Measurements from ENCODE around the gene EFL1.

The EFL1 gene

DNA sequence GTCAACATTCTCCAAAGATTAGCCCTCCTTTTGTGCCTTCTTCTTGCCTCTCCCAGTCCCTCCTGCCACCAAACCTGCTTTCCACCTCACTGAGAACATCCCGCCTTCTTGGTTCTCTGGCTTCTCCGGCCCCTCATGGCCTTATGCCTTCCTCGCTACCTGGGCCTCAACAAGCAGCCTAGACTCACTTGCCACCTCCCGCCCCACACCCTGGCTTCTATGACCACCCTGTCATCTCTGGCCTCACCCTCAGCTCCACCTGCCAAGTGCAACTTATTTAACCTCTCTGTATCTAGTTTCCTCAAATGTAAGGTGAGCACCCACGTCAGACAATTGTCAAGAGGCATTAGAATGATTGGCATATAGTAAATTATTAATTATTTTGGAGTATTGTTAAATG lies 147.9 kb downstream of the EFL1 start:
- DNase-seq: no peak

DNA sequence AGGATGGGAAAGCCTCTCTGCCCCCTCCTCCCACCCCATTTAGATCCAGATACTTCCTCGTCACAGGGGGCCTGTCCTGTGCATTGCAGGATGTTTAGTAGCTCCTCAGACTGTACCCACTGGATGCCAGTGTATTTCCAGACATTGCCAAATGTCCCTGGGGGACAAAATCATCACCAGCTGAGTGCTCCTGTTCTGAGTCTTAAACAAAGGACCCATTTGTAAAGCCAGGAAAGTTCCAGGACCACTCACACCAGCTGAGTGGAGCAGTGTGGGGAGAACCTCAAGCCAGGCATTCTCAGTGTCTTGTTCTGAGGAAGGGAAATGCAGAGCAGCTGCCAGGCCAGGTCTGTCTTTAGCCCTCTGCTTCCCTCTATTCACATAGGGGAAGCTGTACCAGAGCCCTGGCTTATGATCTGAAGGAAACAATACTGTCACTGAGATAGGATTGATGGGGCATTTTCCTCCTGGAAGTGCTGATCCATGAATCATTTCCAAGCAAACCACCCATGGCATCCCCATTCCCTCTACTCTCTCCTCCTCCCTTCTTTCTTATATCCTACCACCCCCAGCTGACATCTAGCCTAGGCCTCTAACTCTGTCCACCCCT lies 149.3 kb downstream of the EFL1 start:
- DNase-seq: no peak

DNA sequence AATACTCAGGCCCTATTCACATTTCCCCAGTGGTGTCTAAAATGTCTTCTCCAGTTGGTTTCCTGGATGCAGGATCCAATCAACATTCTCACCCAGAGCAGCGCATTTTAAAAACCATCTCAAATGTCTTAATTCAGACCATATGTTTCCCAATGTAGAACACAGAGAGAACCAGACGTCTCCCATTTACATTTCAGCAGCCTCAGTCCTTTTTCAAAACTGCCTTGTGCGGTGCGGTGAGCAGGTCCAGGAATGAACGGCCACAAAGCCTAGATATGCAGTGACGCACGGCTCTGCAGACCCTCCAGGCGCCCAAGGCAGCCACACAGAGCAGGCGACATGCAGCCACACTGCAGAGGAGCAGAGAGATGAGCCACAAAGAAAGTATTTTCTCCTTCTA lies 150.6 kb downstream of the EFL1 start:
- no peak for DNase-seq

DNA sequence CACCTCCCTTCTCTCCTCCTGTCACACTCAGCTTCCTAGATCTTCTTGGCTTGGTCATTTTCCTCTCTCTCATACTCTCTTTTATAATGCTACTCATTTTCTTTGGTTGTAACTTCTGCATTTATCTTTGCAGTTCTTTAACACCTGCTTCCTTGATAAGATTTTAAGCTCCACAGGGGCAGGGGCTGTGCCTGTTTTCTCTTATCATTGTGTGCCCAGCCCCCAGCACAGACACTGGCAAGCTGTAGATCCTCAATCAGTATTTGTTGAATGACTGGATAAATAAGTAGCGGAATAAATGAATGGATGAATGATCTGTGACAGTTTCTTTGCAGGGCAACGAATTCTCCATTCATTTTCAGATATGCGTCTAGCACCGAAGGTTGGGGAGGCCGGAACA lies 152.4 kb downstream of the EFL1 start:
- DNase-seq: no peak

DNA sequence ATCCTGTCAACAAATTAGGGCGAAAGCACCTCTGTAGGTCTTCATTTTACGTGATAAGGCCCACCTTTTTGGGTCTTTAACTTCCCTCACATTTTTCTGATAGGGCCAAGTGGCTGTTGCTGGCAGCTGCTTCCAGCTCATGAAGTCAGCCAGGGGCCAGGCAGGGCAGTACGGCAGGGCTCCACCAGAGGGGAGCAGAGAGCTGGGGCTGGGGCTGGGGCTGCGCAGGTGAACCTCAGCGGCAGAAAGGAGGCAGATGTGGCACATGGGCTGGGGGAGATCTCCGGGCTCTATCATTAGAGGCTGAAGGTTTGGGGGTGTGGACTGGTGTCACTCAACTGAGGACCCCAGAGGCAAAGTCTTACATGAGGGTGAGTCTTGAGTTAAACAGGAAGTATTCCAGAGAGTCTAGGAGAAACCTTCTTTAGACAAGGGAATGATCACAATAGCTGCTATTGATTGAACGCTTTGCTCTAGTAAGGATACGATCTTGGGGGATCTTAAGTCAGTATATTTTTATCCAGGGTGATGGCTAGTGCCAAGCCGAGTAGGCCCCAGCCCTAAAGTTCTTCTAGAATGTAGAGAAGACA lies 153.9 kb downstream of the EFL1 start:
- peak; percentile 67 for DNase-seq

DNA sequence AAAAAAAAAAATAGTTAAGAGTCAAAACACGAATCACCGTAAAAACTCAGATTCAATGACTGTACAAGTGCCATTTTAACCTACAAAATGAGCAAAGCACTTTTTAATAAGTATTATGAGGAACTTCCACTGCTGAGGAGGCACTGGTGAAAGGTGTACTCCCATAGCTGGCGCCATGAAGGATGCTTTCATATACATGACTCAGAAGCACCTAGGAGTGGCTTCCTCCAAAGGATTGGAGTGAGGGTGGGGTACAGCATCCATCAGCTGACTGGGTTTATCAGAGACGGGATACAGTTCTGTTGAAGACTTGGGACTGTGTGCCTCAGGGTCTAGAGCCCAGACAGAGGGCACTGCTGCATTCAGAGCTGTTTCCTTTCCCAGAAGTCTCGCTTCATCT lies 155.9 kb downstream of the EFL1 start:
- no peak for DNase-seq

DNA sequence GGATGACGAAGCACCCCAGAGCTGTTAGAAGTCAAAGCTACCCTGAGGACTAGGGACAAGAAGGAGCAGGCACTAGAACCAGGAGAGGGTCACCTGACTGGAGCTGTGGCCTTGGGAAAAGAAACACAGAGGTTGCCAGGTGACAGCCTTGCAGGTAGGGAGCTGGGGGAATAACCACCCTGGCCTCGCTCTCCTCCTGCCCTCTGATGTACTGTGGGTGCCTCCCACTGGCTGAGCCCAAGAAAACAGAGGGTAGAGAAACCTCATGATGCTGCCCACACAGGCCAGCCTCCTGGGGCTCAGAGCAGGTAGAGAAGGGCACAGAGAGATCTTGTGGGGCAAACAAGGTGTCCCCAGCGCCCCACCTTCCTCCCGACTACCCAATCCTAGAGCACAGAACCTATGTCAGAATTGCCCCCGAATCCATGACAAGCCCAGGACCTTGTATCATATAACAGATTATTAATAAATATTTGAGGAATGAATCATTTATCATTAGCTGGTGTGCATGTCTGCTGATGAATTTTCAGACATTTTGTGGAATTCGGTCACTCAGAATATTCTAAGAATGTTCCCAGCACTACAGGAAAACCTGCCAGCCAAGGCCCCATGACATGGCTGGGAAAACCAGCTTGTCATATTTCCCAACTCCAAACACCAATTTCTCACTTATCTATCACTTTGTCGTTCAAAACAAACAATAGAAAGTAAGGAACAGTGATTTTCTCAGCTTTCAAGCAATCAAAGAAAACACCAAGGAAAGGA lies 156.9 kb downstream of the EFL1 start:
- DNase-seq: no peak

DNA sequence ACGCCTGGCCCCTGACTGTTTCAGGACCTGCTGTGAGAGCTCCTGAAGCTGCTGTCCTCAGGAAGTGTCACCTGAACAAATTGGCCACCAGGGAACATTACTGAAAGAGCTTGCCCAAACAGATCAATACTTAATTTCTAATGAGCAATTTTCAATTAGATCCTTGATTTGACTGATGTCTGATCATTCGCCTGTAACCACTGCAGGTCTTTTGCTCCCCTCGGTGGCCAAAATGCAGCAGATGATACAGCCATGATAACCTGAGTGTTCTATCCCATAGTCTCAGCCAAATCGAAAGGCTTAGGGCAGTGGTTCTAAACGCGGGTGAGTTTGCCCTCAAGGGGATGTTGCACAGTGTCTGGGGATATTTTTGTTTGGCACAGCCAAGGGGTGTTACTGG lies 159.1 kb downstream of the EFL1 start:
- DNase-seq: no peak

DNA sequence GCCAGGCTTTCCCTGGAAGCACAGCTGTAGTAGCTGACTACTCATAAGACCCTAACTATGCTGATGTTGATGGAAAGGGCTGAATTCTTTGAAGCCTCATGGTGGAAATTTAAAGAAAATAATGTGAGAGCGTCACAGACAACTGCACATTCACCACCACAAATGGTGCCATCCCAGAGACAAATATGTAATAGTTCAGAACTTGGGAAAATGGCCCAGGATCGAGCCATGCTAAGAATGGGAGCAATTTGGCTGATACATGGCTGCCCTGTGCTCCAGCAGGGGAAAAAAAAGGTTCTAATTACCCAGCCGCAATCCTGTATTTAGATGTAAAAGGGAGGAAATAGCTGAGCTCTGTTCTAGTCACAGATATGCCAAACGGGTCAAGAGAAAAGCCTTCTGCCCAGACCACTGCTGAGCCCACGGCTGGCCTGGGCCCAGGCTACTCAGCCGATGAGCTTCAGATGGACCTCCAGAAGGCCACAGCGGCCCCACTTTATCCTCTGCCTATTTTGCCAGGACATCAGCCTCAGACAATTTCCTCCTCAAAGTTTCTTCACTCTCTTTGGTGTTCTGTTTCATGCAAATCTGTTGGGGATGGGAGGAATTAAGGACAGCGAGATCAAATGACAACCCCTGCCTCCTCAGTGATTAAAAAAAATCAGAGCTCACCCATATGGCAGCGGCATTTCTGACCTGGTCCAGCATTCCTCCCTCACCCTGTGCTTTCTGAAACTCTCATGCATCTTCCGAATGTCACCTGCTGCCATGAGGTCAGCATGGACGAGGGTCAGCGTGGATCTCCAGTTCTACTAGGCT lies 162.2 kb downstream of the EFL1 start:
- DNase-seq: no peak

DNA sequence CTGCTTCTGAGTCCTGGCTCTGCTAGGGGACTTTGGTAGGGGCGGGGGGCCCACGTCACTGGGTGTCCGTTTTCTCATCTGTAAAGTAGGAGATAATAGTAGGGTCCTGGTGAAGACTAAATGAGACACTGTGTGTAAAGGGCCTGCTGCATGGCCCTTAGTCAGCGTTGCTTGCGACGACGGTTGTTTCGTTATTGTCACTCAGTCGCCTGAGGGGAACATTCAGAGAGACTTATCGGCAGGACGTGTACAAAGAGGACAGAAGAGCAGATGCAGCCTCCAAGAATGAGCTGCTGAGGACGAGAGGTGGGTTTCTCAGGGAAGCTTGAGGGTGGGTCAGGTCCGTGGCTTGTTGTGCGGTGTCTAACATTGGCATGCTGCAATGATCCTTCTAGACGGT lies 163.9 kb downstream of the EFL1 start:
- DNase-seq: no peak

DNA sequence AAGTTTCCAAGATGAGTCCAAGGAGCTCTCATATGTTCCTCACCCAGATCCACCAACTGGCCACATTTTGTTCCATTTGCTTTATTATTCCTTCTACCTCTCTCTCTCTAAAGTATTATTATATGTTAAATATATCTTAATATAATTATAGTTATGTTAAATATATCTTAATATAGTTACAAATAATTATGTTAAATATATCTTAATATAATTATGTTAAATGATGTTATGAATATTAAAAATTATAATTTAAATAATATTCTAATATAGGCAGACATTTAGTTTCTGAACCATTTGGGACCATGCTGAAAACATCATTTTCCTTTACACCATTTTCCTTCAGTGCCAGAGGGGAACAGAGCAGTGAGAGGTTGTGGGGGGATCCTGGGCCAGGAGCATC lies 166.7 kb downstream of the EFL1 start:
- DNase-seq: no peak

DNA sequence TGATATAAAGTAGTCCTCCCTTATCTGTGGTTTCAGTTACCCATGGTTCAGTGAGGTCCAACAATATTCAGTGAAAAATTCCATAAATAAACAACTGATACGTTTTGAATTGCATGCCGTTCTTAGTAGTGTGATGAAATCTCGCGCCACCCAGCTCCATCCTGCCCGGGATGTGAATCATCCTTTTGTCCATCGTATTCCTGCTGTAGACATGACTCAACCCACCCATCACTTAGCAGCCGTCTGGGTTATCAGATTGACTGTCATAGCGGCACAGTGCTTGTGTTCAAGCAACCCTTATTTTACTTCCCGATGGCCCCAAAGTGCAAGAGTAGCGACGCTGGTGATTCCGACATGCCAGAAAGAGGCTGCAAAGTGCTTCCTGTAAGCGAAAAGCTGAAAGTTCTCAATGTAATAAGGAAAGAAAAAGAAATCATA lies 168.7 kb downstream of the EFL1 start:
- DNase-seq: no peak

DNA sequence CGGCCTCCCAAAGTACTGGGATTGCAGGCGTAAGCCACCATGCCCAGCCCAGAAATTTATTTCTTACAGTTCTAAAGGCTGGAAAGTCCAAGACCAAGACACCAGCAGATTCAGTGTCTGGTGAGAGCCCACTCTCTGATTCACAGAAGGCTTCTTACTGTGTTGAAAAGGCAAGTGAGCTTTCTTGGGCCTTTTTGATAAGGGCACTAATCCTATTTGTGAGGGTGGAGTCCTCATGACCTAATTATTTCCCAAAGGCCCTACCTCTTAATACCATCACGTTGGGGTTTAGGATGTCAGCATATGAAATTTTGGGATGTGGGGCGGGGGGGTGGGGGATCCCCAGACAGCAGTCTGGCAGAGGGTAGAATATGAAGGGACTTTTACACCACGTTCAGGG lies 169.2 kb downstream of the EFL1 start:
- DNase-seq: no peak

DNA sequence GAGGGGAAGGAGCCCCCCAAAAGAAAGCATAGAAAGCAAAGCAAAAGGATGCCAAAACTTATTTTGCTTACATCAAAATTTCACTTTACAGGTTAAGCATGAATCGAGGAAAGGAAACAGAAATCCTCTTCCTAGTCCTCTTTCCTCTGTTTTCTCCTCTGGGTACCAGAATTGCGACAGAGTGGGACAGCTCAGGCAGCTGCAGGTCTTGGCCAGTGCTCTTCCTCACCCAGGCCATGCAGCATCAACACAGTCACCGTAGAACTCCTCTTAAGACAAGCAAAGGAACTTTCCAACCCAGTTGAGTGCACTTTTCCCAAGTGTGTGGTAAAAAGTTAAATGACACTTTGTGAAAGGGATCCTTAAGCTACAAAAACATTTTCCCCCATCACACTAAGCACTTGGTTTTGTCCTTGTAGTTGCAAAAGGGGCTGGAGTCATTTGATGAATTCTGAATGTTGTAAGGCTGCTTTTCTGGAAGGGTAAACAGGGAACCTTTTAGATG lies 170.8 kb downstream of the EFL1 start:
- DNase-seq: no peak

DNA sequence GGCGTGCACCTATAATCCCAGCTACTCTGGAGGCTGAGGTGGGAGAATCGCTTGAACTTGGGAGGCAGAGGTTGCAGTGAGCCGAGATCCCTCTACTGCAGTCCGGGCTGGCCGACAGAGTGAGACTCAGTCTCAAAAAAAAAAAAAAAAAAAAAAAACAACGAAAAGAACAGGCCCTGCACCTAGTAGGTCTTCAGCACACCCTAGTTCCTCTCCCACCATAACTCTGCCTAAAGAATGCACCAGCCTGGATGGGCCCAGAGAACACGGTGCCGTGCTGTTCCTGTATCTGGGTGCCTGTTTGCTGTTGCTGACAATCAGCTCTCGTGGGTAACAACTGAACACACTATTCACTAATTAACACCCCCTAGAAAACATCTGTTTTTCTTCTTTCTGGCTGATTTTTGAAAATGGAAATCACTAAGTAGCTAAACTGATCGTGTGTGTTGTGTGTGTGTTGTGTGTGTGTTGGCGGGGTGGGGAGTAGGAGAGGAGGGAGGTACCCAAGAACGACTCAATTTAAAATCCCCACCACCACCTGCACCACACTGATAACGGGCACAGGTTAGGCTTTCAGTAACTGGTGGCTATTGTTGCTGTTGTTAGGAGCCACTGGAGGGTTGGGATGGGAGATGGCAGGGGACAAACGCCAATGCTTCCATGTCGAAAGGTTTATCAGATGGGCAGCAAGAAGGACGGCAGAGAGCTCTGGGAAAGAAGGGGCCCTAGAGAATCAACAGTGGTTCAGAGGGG lies 176.1 kb downstream of the EFL1 start:
- DNase-seq: no peak

DNA sequence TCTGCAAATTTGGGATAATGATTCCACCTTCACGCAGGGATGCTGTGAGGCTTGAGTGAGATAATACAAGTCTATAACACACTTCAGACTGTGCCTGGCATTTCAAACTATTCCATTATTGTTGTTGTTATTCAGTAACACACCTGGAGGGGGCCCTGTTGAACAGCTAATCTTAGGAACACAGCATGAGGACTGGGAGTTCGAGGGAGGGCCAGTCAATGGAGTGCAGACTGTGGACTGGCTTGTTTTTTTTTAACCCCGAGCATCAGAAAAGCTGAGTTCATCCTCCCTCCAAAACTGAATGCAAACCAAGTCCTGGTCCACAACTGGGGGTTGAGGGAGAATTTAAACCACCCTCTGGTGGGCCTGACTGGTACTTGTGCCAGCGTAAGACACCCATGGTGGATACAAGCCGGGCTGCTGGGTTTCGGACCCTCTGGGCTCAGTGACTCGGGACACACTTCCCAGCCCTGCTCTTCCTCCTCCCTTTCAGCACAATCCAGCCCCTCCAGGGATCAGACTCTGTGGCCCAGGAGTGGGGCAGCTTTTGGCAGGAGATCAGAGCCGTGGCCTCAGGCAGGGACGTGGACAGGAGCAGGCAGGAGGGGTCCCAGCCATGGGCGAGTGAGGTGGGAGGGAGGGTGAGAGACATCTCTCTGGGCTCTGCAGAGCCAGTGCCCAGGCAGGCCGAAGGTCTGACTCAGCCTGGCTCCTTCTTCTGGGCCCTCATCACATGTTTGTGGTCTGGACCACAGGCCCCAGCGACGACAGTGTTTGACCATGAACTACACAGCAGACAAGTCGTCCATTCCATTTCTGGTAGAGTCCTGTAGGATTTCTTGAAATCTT lies 180.4 kb downstream of the EFL1 start:
- no peak for DNase-seq

DNA sequence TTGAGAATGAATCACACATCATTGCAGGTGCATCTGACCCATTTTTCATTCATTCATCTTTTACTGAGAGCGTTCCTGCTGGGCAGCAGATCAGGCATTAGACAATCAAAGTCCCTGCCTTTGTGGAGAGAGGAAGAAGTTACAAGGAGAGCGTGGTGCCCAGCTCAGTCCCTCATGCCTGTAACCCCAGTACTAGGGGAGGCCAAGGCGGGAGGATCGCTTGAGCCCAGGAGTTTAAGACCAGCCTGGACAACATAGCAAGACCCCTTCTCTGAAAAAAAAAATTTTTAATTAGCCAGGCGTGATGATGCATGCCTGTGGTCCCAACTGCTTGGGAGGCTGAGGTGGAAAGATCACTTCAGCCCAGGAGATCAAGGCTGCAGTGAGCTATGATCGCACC lies 181.8 kb downstream of the EFL1 start:
- DNase-seq: no peak
